Lower lobe of right lung (tissue), 2 donors: ENCODE measurements around the gene KLK6. TPM values are rescaled to one million over a fixed set of nuclear protein-coding genes. Genes with fewer than 3 reads are reported as not detected.

Source experiments
- ATAC-seq, 2 donors: fragments of 200-7000 bp; cut with Tn5 transposase; one replicate each; pipeline ENCODE4 v1.9.1; 2020 to 2022; ENCODE audit warnings: mild to moderate bottlenecking in 2 of 2, moderate library complexity in 2 of 2
- DNase-seq: peaks from one replicate; pipeline ENCODE4 v3.0.0-alpha.2; 2020
- H3K27ac ChIP-seq: fragments of 200-600 bp; one replicate; pipeline ENCODE4 v1.8.0; 2022
- H3K27me3 ChIP-seq: fragments of 200-600 bp; one replicate; pipeline ENCODE4 v1.8.0; 2022; ENCODE audit warnings: low read depth
- H3K36me3 ChIP-seq: fragments of 200-600 bp; one replicate; pipeline ENCODE4 v1.8.0; 2022; ENCODE audit warnings: mild to moderate bottlenecking
- H3K4me1 ChIP-seq: fragments of 200-600 bp; one replicate; pipeline ENCODE4 v1.8.0; 2022
- H3K4me3 ChIP-seq: fragments of 200-600 bp; one replicate; pipeline ENCODE4 v1.8.0; 2022; ENCODE audit warnings: mild to moderate bottlenecking
- H3K9me3 ChIP-seq: fragments of 200-600 bp; one replicate; pipeline ENCODE4 v1.8.0; 2022
- intact Hi-C: fragments of 100-400 bp; cut with DNase I; formaldehyde crosslinking; loops from one replicate; pipeline ENCODE4 v1.11.0; 2022
- total RNA-seq: library from RNA; stranded (reverse); fragmentation: NEBNext Ultra II Directional; extraction: Animal tissue kit (Norgen Biotek cat#: 25700); gene quantifications from one replicate; pipeline ENCODE4 v1.2.1, GENCODE V29; 2021
- TF ChIP-seq, protein P1 (sequence below): fragments of 200-600 bp; IDR thresholded peaks from one replicate; pipeline ENCODE4 v1.8.0; 2022; ENCODE audit warnings: antibody characterized with exemption, mild to moderate bottlenecking
- donor health status: DM: no; HTN: yes; CAD: no; lungs with severe emphysema.

The KLK6 gene
- total RNA-seq, 1 donor from 2014 or later, result not detected

- Histone ChIP-seq H3K36me3 (no peaks in the 10 kb centered on the region), H3K27ac (no peak overlapping the region), H3K4me1 (no peaks in the 10 kb centered on the region), H3K9me3 (no peaks in the 10 kb centered on the region), H3K4me3 (no peak overlapping the region), H3K27me3 (peaks cover 21% of the 10 kb centered on the region)
- TF ChIP-seq, protein P1, sequence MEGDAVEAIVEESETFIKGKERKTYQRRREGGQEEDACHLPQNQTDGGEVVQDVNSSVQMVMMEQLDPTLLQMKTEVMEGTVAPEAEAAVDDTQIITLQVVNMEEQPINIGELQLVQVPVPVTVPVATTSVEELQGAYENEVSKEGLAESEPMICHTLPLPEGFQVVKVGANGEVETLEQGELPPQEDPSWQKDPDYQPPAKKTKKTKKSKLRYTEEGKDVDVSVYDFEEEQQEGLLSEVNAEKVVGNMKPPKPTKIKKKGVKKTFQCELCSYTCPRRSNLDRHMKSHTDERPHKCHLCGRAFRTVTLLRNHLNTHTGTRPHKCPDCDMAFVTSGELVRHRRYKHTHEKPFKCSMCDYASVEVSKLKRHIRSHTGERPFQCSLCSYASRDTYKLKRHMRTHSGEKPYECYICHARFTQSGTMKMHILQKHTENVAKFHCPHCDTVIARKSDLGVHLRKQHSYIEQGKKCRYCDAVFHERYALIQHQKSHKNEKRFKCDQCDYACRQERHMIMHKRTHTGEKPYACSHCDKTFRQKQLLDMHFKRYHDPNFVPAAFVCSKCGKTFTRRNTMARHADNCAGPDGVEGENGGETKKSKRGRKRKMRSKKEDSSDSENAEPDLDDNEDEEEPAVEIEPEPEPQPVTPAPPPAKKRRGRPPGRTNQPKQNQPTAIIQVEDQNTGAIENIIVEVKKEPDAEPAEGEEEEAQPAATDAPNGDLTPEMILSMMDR, result no peak
- DNase-seq, result no peak
- intact Hi-C loops, result no loop called here
- no peak for ATAC-seq
These were observed 527 bp downstream of the KLK6 start for GRCh38 chr19:50968716-50969412.

DNA sequence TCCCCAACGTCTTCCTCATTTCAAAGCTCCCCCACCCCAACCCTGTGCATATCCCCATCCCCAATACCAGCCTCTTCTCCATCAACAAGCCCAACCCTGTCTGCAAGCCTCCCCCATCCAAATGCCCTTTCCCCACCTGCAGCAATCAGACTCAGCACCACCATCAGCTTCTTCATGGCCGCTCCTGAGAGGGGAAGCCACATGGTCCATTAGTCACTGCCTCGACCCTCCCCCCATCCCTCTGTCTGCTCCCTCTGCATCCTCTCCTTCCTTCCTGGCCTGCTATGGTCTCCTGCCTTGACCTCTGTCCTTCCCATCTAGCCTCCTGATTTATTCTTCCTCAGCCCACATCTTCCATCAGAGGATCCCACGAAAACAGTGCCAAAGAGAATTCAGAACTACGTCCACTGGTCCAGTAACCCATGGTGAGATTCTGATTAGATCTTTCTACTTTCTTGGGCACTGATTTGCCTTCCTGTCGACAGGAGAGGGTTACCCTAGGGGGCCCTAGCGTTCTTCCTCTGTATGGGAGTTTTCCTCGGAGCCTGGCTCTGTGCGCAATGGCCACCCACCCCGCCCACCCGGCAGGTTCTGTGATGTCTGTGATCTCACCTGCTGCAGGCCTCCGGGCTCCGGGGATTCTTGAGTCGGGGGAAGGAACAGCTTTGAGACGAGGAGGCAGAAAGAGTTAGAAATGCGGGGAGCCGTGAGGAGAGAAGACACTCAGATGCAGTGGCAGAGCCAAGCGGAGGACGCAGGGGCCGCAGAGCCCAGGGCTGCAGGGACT is 1.3 kb downstream of the KLK6 start:
- intact Hi-C loops, result no loop called here
- ATAC-seq (no peak), DNase-seq (no peak)
- peaks cover 19% of the 10 kb centered on the region for H3K27me3 ChIP-seq
- no peaks in the 10 kb centered on the region for H3K36me3 ChIP-seq
- H3K4me3 ChIP-seq, result no peak overlapping the region
- no peak overlapping the region for H3K27ac ChIP-seq
- H3K4me1 ChIP-seq, result no peaks in the 10 kb centered on the region
- TF ChIP-seq, protein P1, result no peak
- H3K9me3 ChIP-seq, result no peaks in the 10 kb centered on the region

DNA sequence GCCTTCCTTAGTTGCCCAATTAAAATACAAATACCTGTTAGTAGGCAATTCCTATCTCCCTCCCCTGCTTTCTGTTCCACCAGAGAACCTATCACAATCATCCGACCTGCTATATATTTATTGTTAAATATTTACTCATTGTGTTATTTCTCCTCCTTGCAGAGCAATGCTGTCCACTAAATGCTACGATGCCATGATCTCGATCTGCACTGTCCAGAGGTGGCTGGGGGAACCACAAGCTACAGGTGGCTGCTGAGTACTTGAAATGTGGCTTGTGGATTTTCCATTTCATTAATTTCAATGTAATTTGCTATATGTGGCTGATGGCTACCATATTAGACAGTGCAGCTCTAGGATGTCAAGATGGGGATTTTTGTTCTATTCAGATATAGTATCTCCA is 5.1 kb downstream of the KLK6 start:
- intact Hi-C loops, result no loop called here
- H3K9me3 ChIP-seq, result no peaks in the 10 kb centered on the region
- DNase-seq (no peak), ATAC-seq (no peak)
- no peaks in the 10 kb centered on the region for H3K4me1 ChIP-seq
- peaks cover 11% of the 10 kb centered on the region for H3K27me3 ChIP-seq
- no peaks in the 10 kb centered on the region for H3K36me3 ChIP-seq
- TF ChIP-seq, protein P1, result no peak
- H3K27ac ChIP-seq, result no peak overlapping the region
- no peak overlapping the region for H3K4me3 ChIP-seq

DNA sequence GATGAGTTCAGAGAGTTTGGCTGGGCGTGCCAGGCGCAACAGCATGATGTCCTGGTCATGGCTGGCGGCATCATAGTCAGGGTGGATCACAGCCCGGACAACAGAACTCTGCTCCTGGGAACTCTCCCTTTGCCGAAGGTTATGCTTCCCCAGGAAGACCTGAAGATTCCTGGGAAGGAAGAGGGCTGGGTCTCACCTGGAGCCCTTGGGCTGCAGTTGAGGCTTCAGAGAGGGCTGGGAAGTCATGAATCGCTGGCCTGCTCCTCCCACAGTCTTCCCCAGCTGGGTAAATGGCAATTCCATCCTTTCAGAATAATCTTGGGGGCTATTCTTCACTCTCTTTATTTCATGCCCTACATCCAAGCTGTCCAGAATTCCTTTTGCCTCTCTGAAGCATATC is 6.0 kb downstream of the KLK6 start:
- intact Hi-C loops, result no loop called here
- no peaks in the 10 kb centered on the region for H3K9me3 ChIP-seq
- H3K4me3 ChIP-seq, result no peak overlapping the region
- no peak for ATAC-seq
- TF ChIP-seq, protein P1, result no peak
- no peak for DNase-seq
- peaks cover 13% of the 10 kb centered on the region for H3K27me3 ChIP-seq
- no peak overlapping the region for H3K27ac ChIP-seq
- no peaks in the 10 kb centered on the region for H3K36me3 ChIP-seq
- no peaks in the 10 kb centered on the region for H3K4me1 ChIP-seq

GRCh38 chr19:50962245-50962644 is 7.1 kb downstream of the KLK6 start:
- intact Hi-C loops, result no loop called here
- H3K36me3 ChIP-seq, result no peaks in the 10 kb centered on the region
- no peaks in the 10 kb centered on the region for H3K9me3 ChIP-seq
- DNase-seq (no peak), ATAC-seq (no peak)
- no peak overlapping the region for H3K4me3 ChIP-seq
- H3K4me1 ChIP-seq, result no peaks in the 10 kb centered on the region
- TF ChIP-seq, protein P1, result no peak
- H3K27me3 ChIP-seq, result peaks cover 13% of the 10 kb centered on the region
- H3K27ac ChIP-seq, result no peak overlapping the region
